Measurements from ENCODE around the gene SSTR4.
"Not testable (repeated sequence)": the region's sequence is repeated elsewhere in the genome, so short reads cannot be mapped to it uniquely, and the experiment has no call there.

Gene SSTR4

DNA sequence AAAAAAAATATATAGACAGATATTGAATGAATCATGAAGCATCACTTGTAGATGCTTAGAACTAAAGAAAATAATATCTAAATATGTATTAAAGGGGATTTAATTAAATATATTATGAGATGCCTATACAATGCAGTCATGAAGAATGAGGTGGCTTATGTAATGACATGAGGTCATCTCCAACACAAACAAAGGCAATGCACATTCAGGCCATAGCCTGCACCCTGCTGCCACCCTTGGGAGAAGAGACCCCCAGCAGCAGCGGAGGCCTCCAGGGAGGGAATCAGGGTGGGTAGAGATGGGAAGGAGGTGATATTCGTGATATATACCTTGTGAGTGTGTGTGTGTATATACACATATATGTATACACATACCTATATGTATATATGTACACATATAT is 26.4 kb upstream of the SSTR4 start:
- DNase-seq (no peak), ATAC-seq (no peak)
- no peaks in the 10 kb centered on the region for H3K4me1 Mint-ChIP-seq
- H3K4me3 Mint-ChIP-seq: no peak overlapping the region
- H3K27me3 Mint-ChIP-seq: no peaks in the 10 kb centered on the region
- no peaks in the 10 kb centered on the region for H3K9me3 Mint-ChIP-seq
- H3K27ac Mint-ChIP-seq: no peak overlapping the region

DNA sequence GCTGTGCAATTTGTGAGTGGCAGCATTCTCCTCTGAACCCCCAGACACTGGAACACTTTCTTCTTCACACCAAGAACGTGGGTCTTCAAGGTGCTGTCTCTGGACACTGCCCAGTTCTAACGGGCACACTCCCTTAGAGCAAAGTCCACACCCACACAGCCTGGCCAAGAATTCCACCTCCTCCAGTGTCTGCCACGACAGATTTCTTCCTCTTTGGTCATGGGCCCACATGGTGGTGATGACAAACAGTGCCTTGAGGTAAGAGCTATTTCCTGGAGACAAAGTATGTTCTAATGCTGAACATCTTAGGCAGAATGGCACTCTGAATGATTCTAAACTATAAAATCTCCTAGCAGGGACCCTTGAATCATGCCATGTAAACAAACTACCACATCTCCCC is 25.5 kb upstream of the SSTR4 start:
- DNase-seq (no peak), ATAC-seq (no peak)
- H3K27me3 Mint-ChIP-seq: no peaks in the 10 kb centered on the region
- H3K4me1 Mint-ChIP-seq: no peaks in the 10 kb centered on the region
- H3K4me3 Mint-ChIP-seq: no peak overlapping the region
- H3K9me3 Mint-ChIP-seq: no peaks in the 10 kb centered on the region
- no peak overlapping the region for H3K27ac Mint-ChIP-seq

DNA sequence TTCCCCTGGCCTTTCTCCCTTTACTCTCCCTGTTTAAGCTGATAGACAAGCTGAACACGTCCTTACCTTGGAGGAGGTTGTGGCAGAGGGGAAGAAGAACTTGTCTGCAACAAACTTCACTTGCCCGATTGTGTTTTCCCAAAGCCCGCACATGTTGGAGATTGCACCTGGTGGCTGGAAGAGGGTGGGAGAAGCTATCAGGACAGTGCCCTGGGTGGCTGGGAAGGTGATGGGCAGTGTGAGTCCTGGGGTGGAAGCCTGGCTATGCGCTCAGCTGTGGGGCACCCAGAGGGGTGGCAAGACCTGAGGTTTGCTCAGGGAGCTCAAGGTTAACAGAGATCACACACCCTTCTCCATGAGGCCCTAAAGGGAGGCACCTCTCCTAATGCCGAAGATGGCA is 25.0 kb upstream of the SSTR4 start:
- H3K9me3 Mint-ChIP-seq: no peaks in the 10 kb centered on the region
- DNase-seq: no peak
- no peak overlapping the region for H3K4me3 Mint-ChIP-seq
- no peak for ATAC-seq
- no peaks in the 10 kb centered on the region for H3K27me3 Mint-ChIP-seq
- H3K27ac Mint-ChIP-seq: no peak overlapping the region
- no peaks in the 10 kb centered on the region for H3K4me1 Mint-ChIP-seq

DNA sequence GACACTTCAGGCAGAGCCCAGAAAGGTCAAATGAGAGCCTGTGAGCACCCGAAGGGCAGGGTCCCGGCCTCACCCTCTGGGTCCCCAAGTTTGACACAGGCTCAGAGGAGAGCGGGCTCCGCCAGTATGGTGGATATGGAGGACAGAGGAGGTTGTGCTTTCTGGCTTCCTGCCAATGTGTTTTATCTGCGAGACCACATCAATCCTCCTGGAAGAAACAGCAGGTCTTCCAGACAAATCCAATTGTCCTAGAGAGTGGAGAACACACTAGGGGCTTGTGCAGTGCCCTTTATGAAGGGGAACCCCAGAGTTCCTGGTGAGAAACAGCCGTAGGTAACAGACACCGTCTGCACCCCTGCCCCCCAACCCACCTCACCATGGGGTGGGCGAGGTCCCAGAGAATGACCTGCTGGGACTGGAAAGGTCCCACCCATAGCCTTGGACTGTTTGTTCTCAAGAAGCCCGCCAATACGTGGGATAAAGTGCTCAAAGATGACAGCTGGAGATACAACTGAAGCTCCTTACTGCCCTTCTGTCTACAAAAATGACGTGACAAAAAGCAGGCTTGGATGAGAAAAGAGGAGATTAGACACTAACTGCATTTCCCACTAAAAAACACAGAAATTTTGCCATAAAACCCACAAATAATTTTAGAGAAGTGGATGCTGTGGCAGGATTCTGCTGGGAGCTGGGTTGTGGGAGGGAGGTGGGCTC is 23.9 kb upstream of the SSTR4 start:
- H3K27ac Mint-ChIP-seq: peak overlapping the region in 1 of 2 donors; percentile 67
- ATAC-seq (no peak), DNase-seq (no peak)
- H3K9me3 Mint-ChIP-seq: no peaks in the 10 kb centered on the region
- H3K27me3 Mint-ChIP-seq: no peaks in the 10 kb centered on the region
- H3K4me1 Mint-ChIP-seq: no peaks in the 10 kb centered on the region
- no peak overlapping the region for H3K4me3 Mint-ChIP-seq

DNA sequence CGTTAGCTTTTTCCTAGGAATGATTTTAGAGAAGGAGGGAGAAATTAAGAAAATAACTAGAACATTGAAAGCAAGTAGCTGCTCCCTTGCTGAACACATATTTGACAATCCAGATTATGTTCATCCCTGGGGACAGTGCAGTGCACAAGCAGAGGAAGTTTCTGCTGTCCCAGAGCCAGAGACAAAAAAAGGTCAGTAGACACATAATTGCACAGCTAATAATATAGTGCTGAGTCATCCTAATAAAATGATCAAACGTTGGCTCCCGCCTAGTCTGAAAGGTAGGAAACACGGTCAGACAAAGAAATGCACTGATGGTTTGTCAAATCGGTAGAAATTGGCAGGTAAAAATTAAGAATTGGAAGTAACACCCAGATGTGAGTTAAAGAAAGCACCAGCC is 21.7 kb upstream of the SSTR4 start:
- no peak for DNase-seq
- Mint-ChIP-seq H3K4me1 (no peaks in the 10 kb centered on the region), H3K27ac (no peak overlapping the region), H3K4me3 (no peak overlapping the region), H3K27me3 (no peaks in the 10 kb centered on the region), H3K9me3 (no peaks in the 10 kb centered on the region)
- ATAC-seq: no peak

DNA sequence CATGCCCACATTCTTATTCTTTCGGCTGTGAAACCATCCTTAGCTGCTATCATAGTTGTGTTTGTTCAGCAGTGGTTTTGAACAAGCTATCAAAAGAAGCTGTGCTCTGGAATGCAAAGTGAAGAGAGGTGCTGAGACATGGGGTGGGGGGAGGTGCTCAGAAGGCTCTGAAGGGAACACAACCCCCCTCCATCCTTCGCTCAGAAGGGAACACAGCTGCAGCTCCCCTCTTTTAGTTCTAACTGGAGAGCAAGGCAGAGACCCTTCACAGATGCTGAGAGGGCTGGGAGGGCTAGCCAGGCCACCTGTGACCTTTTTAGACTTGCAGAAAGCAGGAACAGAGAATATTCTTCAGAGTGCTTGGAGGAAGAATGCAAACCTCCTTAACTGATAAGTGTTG is 17.6 kb upstream of the SSTR4 start:
- Mint-ChIP-seq H3K4me3 (no peak overlapping the region), H3K4me1 (no peaks in the 10 kb centered on the region), H3K27ac (no peak overlapping the region), H3K9me3 (no peaks in the 10 kb centered on the region), H3K27me3 (peaks cover 10% of the 10 kb centered on the region)
- ATAC-seq (no peak), DNase-seq (no peak)

DNA sequence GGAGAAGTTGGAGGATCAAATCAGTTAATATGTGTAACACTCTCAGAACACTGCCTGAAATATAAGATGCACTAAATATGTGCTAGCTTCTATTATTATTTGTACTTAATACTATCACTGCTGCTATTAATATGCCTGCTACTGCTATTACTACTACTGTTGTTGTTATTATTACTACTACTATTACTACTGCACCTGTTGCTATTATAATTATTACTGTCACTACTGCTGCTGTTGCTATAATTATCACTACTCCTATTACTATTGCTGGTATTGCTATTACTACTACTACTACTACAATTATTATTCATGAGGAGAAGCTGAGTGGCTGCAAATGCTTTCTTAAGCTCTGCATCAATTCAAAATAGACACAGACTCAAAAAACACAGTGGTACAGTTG is 16.7 kb upstream of the SSTR4 start:
- H3K9me3 Mint-ChIP-seq: no peaks in the 10 kb centered on the region
- H3K27me3 Mint-ChIP-seq: peaks cover 10% of the 10 kb centered on the region
- no peak overlapping the region for H3K4me3 Mint-ChIP-seq
- no peak for ATAC-seq
- no peak for DNase-seq
- H3K4me1 Mint-ChIP-seq: no peaks in the 10 kb centered on the region
- no peak overlapping the region for H3K27ac Mint-ChIP-seq

DNA sequence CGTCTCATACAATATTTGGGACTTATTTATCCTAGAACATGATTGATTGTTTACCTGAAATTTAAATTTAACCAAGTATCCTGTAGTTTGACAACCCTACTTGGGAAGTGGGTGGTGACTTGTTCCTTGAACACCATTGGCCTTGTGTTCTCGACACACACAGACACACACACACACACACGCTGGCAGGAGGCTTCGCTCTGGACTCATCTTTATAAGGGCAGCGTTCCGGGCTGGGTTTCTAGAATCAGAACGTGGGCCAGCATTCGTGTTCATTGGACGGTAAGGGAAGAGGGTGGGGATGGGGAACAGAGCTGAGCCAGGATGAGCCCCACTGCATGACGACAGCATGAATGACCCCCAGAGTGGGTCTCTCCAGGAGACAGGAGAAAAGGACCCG is 16.2 kb upstream of the SSTR4 start:
- H3K27me3 Mint-ChIP-seq: peaks cover 10% of the 10 kb centered on the region
- no peaks in the 10 kb centered on the region for H3K4me1 Mint-ChIP-seq
- no peak overlapping the region for H3K4me3 Mint-ChIP-seq
- H3K9me3 Mint-ChIP-seq: no peaks in the 10 kb centered on the region
- DNase-seq: no peak
- ATAC-seq: no peak
- H3K27ac Mint-ChIP-seq: no peak overlapping the region

DNA sequence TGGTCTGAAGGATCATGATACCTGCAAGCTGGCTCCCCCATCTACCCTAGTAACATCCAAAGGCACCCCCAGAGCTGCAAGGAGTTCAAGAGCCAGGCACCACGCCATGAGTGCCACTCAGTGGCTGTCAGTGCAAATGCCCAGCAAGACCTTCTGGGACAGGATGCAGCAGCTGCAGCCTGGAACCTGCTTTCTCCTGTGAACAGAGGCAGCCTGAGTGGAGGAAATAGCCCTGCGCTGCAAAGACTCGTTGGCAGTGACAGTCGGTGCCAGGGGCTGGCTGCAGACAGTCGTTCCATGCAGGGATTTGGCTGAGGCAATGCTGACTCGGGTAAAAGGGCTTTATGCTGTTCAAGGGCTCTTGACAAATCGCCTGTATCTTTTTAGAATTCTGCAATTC is 15.7 kb upstream of the SSTR4 start:
- no peaks in the 10 kb centered on the region for H3K4me1 Mint-ChIP-seq
- H3K27me3 Mint-ChIP-seq: peaks cover 10% of the 10 kb centered on the region
- H3K9me3 Mint-ChIP-seq: no peaks in the 10 kb centered on the region
- ATAC-seq (no peak), DNase-seq (no peak)
- H3K27ac Mint-ChIP-seq: no peak overlapping the region
- H3K4me3 Mint-ChIP-seq: no peak overlapping the region

DNA sequence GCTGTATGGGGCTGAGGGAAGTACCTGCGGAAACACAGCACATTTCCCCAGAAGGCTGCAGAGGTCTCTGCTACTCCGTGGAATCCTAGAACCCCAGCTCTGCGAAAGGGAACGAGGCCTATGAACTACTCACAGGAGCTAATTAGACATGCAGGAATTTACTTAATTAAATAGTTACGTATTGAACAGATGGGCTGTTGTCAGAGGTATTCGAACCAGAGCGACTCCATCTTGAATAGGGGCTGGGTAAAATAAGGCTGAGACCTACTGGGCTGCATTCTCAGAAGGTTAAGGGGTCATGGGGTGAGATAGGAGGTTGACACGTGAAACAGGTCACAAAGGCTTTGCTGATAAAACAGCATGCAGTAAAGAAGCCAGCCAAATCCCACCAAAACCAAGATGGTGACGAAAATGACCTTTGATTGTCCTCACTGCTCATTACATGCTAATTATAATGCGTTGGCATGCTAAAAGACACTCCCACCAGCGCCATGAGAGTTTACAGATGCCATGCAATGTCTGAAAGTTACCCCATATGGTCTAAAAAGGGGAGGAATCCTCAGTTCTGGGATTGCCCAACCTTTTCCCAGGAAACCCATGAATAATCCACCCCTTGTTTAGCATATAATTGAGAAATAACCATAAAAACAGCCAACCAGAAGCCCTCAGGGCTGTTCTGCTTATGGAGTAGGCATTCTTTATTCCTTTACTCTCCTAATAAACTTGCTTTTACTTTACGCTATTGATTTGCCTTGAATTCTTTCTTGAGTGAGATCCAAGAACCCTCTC is 14.7 kb upstream of the SSTR4 start:
- no peak for DNase-seq
- Mint-ChIP-seq H3K27ac (no peak overlapping the region), H3K4me1 (no peaks in the 10 kb centered on the region), H3K27me3 (peaks cover 10% of the 10 kb centered on the region), H3K4me3 (no peak overlapping the region), H3K9me3 (no peaks in the 10 kb centered on the region)
- no peak for ATAC-seq

DNA sequence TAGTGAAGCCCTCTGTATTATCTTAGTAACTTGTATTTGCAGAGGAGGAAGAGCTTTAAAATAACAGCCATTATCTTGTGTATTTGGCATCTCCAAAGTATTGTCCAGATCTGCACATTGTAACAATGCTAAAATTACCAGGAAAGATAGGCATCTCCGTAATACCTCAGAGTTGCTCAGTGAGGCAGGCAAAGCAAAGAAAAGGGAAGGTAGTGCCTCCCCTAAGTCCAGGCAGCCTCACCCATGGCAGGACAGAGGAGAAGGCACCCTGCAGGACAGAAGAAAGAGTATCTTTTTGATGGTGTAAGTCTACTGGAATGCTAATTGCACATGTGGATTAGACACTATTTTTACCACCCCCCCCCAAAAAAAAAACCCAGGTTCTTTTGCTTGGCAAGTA is 13.6 kb upstream of the SSTR4 start:
- Mint-ChIP-seq H3K27ac (peak overlapping the region in 1 of 2 donors; percentile 17), H3K27me3 (peaks cover 10% of the 10 kb centered on the region), H3K4me1 (no peaks in the 10 kb centered on the region), H3K4me3 (no peak overlapping the region), H3K9me3 (no peaks in the 10 kb centered on the region)
- ATAC-seq: no peak
- DNase-seq: no peak

DNA sequence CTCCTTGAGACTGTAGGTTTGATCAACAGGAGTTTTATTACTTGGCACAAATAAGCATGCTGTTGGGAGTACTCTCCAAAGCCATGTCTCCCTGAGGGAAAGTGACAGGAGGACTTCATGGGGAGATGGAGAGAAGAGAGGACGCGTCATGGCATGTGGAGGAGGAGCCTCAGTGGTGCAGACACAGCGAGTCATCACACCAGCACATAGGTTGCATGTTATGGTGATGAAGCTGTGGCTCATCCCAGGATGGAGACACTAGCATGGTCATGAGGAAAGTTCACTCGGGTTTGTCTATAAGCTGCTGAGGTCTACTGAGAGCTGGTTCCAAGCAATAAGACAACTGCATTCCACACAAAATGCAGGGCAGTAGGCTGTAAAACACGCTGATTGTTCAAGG is 13.2 kb upstream of the SSTR4 start:
- Mint-ChIP-seq H3K4me3 (no peak overlapping the region), H3K4me1 (no peaks in the 10 kb centered on the region), H3K9me3 (no peaks in the 10 kb centered on the region), H3K27ac (no peak overlapping the region), H3K27me3 (peaks cover 10% of the 10 kb centered on the region)
- ATAC-seq: no peak
- DNase-seq: no peak

DNA sequence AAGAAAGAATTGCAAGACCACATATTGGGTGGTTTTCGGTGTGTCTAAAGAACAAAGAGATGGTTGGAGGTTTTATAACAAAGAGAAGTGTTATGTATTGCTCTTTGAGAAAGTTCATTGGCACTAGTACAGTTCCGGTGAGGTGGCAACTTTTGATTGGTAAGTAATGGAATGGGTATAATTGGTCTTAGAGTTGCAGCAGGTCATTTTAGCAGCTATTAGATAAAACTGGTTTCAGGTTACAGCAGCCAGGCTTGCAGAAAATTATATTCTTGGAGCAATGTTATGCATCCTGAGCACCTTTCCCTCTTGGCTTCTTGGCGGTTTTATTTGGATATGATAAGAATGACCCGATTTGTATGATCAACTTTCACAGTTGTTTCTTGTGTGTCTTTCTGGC is 12.3 kb upstream of the SSTR4 start:
- no peaks in the 10 kb centered on the region for H3K9me3 Mint-ChIP-seq
- peaks cover 10% of the 10 kb centered on the region for H3K27me3 Mint-ChIP-seq
- no peak for ATAC-seq

DNA sequence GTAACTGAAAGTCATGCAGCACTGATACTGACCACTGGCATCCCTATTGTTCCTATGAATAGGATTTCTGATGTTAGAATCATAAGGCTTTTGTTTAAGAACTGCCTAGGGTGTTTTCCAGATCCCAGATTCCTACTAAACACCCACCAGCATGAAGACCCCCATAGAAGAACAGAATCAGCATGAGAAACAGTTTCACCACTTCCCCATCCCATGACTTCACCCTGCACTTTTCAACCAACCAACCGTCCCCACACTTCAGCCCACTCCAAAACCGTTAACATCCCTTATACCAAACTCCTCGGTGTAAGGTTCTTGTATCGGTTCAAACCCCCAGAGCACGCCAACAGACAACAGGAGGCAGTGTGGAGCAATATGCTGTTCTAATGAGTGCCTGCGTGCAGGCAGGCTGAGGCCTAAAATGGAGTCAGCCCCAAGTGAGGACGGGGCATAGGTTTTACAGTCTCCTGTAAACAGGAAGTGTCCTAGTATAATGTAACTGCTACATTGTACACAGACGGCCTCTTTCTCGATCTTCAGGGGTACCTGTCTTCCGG is 11.4 kb upstream of the SSTR4 start:
- no peak for ATAC-seq
- no peaks in the 10 kb centered on the region for H3K4me1 Mint-ChIP-seq
- H3K27me3 Mint-ChIP-seq: peaks cover 10% of the 10 kb centered on the region
- H3K9me3 Mint-ChIP-seq: no peaks in the 10 kb centered on the region
- H3K27ac Mint-ChIP-seq: no peak overlapping the region
- no peak overlapping the region for H3K4me3 Mint-ChIP-seq
- DNase-seq: no peak

More for the DNA sequence above, 12.3 kb upstream of the SSTR4 start:
- no peak for DNase-seq
- Mint-ChIP-seq H3K27ac (no peak overlapping the region), H3K4me3 (no peak overlapping the region), H3K4me1 (no peaks in the 10 kb centered on the region)

DNA sequence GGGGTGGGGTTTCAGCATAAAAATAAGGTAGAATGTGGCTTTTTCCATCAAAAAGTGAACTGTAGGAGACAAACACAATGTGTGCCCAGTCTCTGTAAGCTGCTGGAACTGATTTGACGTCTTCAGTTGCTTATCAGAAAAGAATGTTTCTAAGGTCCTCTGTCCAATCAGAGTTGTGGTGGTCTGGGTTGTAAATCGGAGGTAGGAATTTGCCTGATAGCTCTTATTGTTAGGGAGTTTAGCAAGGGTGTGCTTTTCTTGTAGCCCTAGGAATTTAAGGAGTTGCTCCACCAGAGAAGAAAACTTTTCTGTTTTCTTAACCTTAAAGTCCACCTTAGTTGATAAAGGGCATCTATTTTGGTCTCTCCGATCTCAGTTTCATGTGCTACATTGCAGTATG is 10.4 kb upstream of the SSTR4 start:
- ATAC-seq (no peak), DNase-seq (no peak)
- Mint-ChIP-seq H3K9me3 (no peaks in the 10 kb centered on the region), H3K27me3 (peaks cover 10% of the 10 kb centered on the region), H3K4me1 (no peaks in the 10 kb centered on the region), H3K4me3 (no peak overlapping the region), H3K27ac (no peak overlapping the region)

DNA sequence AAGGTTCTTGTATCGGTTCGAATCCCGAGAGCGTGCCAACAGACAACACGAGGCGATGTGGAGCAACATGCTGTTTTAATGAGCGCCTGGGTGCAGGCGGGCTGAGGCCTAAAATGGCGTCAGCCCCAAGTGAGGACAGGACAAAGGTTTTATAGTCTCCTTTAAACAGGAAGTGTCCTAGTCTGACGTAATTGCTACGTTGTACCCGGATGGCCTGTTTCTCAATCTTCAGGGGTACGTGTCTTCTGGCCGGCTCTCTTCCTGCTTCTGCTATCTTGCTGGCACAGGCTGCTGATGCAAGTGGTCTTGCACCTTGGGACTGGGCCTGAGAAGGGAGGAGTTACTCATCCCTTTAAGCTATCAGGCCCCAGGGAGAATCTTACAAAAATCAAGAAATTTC is 9.6 kb upstream of the SSTR4 start:
- not testable (repeated sequence) for H3K27ac Mint-ChIP-seq, H3K27me3 Mint-ChIP-seq

More for the DNA sequence above, 9.6 kb upstream of the SSTR4 start:
- H3K4me1 Mint-ChIP-seq, ATAC-seq, H3K4me3 Mint-ChIP-seq, H3K9me3 Mint-ChIP-seq, DNase-seq: not testable (repeated sequence)
